ENCODE measurements around the gene SLC38A2. TPM values are rescaled to one million over a fixed set of nuclear protein-coding genes. Genes with fewer than 3 reads are reported as not detected.
A peak's percentile ranks its signal among the peaks of the same experiment; 100 is the strongest.
"Not testable (repeated sequence)": the region's sequence is repeated elsewhere in the genome, so short reads cannot be mapped to it uniquely, and the experiment has no call there.

Gene SLC38A2
- total RNA-seq, 1 experiment from 2014 or later, result 341 TPM

DNA sequence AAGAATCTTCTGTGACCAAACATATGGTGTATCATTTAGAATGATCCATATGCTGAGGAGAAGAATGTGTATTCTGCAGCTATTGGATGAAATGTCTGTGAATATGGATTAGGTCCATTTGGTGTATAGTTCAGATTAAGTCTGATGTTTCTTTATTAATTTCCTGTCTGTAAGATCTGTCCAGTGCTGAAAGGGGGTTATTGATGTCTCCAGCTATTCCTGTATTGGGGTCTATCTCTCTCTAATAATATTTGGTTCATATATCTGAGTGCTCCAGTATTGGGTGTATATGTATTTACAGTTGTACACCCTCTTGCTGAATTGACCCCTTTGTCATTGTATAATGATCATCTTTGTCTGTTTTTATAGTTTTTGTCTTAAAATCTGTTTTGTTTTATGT, 33.5 kb downstream of the SLC38A2 start:
- BruUV-seq (replicated peaks), result no TSS peak
- no peaks in the 10 kb centered on the region for H3K27me3 ChIP-seq (ENCODE audit: control insufficient read depth, insufficient read depth, low read length)
- TF ChIP-seq SIN3A (IDR thresholded peaks at IDR 0.05; ENCODE audit: borderline replicate concordance, insufficient read depth, low read depth, low read length) (no peak), POLR2AphosphoS5 (IDR thresholded peaks at IDR 0.05; ENCODE audit: low read depth, low read length) (no peak)
- TF ChIP-seq, protein P1, sequence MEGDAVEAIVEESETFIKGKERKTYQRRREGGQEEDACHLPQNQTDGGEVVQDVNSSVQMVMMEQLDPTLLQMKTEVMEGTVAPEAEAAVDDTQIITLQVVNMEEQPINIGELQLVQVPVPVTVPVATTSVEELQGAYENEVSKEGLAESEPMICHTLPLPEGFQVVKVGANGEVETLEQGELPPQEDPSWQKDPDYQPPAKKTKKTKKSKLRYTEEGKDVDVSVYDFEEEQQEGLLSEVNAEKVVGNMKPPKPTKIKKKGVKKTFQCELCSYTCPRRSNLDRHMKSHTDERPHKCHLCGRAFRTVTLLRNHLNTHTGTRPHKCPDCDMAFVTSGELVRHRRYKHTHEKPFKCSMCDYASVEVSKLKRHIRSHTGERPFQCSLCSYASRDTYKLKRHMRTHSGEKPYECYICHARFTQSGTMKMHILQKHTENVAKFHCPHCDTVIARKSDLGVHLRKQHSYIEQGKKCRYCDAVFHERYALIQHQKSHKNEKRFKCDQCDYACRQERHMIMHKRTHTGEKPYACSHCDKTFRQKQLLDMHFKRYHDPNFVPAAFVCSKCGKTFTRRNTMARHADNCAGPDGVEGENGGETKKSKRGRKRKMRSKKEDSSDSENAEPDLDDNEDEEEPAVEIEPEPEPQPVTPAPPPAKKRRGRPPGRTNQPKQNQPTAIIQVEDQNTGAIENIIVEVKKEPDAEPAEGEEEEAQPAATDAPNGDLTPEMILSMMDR (IDR thresholded peaks at IDR 0.05), result no peak
- TF ChIP-seq, protein P2, sequence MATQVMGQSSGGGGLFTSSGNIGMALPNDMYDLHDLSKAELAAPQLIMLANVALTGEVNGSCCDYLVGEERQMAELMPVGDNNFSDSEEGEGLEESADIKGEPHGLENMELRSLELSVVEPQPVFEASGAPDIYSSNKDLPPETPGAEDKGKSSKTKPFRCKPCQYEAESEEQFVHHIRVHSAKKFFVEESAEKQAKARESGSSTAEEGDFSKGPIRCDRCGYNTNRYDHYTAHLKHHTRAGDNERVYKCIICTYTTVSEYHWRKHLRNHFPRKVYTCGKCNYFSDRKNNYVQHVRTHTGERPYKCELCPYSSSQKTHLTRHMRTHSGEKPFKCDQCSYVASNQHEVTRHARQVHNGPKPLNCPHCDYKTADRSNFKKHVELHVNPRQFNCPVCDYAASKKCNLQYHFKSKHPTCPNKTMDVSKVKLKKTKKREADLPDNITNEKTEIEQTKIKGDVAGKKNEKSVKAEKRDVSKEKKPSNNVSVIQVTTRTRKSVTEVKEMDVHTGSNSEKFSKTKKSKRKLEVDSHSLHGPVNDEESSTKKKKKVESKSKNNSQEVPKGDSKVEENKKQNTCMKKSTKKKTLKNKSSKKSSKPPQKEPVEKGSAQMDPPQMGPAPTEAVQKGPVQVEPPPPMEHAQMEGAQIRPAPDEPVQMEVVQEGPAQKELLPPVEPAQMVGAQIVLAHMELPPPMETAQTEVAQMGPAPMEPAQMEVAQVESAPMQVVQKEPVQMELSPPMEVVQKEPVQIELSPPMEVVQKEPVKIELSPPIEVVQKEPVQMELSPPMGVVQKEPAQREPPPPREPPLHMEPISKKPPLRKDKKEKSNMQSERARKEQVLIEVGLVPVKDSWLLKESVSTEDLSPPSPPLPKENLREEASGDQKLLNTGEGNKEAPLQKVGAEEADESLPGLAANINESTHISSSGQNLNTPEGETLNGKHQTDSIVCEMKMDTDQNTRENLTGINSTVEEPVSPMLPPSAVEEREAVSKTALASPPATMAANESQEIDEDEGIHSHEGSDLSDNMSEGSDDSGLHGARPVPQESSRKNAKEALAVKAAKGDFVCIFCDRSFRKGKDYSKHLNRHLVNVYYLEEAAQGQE (IDR thresholded peaks at IDR 0.05; ENCODE audit: insufficient read depth in 1 of 2, low read depth in 2 of 2, low read length in 1 of 2), result peak in 1 of 2 experiments; percentile 63; a peak in 2 of 4 replicates
- no peak for ATAC-seq
- in situ Hi-C loops (cut with HindIII; ENCODE audit: low pct_unique_long_range_greater_than_20kb, low sequenced_read_pairs) (no loop called here), intact Hi-C loops (cut with micrococcal nuclease; ENCODE audit: unreplicated experiment) (no loop called here)
- no peaks in the 10 kb centered on the region for H3K9me3 ChIP-seq (ENCODE audit: control insufficient read depth, insufficient read depth, low read depth, low read length)
- CTCF ChIA-PET, result no interaction called here
- POLR2A ChIA-PET, result no interaction called here
- no peak overlapping the region for H3K27ac ChIP-seq (ENCODE audit: low read length)
- peaks cover 2% of the 10 kb centered on the region; the same call in 1 of the 2 replicates for H3K4me1 ChIP-seq (ENCODE audit: control insufficient read depth, insufficient read depth, low read length)
- H3K4me3 ChIP-seq (ENCODE audit: low read depth in 2 of 2, low read length in 2 of 2), result no peak overlapping the region
- DNase-seq (ENCODE audit: low read depth, low spot score), result no peak
- no peaks in the 10 kb centered on the region for H3K36me3 ChIP-seq (ENCODE audit: control insufficient read depth, insufficient read depth, low read length)

DNA sequence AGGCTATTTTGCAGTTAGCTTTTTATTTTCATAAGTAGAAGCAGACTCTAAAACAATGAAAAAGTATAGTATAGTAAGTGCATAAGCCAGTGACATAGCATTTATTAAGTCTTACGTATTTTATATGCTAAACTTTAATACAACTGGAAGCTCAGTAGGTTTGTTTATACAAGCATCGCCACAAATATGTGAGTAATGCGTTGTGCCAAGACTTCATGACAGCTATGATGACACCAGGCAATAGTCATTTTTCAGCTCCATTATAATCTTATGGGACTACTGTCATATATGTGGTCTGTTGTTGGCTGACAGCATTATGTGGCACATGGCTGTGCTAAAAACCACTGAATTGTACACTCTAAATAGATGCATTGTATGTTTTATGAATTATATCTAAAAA, 40.3 kb downstream of the SLC38A2 start:
- Histone ChIP-seq H3K4me1 (ENCODE audit: control insufficient read depth, insufficient read depth, low read length) (no peaks in the 10 kb centered on the region), H3K36me3 (ENCODE audit: control insufficient read depth, insufficient read depth, low read length) (no peaks in the 10 kb centered on the region), H3K27me3 (ENCODE audit: control insufficient read depth, insufficient read depth, low read length) (no peaks in the 10 kb centered on the region), H3K27ac (ENCODE audit: low read length) (no peak overlapping the region), H3K9me3 (ENCODE audit: control insufficient read depth, insufficient read depth, low read depth, low read length) (peaks cover 7% of the 10 kb centered on the region; the same call in 1 of the 2 replicates), H3K4me3 (ENCODE audit: low read depth in 2 of 2, low read length in 2 of 2) (no peak overlapping the region)
- in situ Hi-C loops (cut with HindIII; ENCODE audit: low pct_unique_long_range_greater_than_20kb, low sequenced_read_pairs) (no loop called here), intact Hi-C loops (cut with micrococcal nuclease; ENCODE audit: unreplicated experiment) (no loop called here)
- no peak for ATAC-seq
- ChIA-PET POLR2A (no interaction called here), CTCF (no interaction called here)
- BruUV-seq (replicated peaks), result no TSS peak
- TF ChIP-seq, protein P1 (IDR thresholded peaks at IDR 0.05), result no peak
- no peak for TF ChIP-seq TCF7L2 (IDR thresholded peaks at IDR 0.05; ENCODE audit: low read depth, low read length)
- TF ChIP-seq SIN3A (IDR thresholded peaks at IDR 0.05; ENCODE audit: borderline replicate concordance, insufficient read depth, low read depth, low read length), result no peak
- TF ChIP-seq, protein P2 (IDR thresholded peaks at IDR 0.05; ENCODE audit: insufficient read depth in 1 of 2, low read depth in 2 of 2, low read length in 1 of 2), result no peak
- TF ChIP-seq POLR2AphosphoS5 (IDR thresholded peaks at IDR 0.05; ENCODE audit: low read depth, low read length), result no peak
- DNase-seq (ENCODE audit: low read depth, low spot score), result no peak

DNA sequence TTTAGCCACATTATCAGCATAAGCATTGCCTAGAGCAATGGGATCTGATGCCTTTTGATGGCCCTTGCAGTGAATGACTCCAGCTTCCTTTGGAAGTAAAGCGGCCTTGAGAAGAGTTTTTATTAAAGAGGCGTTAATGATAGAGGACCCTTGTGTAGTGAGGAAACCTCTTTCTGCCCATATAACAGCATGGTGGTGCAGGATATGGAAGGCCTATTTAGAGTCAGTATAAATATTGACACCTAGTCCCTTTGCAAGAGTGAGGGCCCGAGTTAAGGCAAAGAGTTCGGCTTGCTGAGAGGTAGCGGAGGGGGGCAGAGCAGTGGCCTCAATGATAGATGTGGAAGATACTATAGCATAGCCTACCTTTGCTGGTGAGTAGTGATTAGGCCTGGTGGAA, 47.5 kb downstream of the SLC38A2 start:
- DNase-seq (ENCODE audit: low read depth, low spot score); POLR2A ChIA-PET; H3K4me3 ChIP-seq (ENCODE audit: low read depth in 2 of 2, low read length in 2 of 2); in situ Hi-C loops (cut with HindIII; ENCODE audit: low pct_unique_long_range_greater_than_20kb, low sequenced_read_pairs); H3K4me1 ChIP-seq (ENCODE audit: control insufficient read depth, insufficient read depth, low read length); BruUV-seq (replicated peaks); H3K36me3 ChIP-seq (ENCODE audit: control insufficient read depth, insufficient read depth, low read length); CTCF ChIA-PET; H3K9me3 ChIP-seq (ENCODE audit: control insufficient read depth, insufficient read depth, low read depth, low read length); H3K27me3 ChIP-seq (ENCODE audit: control insufficient read depth, insufficient read depth, low read length); intact Hi-C loops (cut with micrococcal nuclease; ENCODE audit: unreplicated experiment); H3K27ac ChIP-seq (ENCODE audit: low read length); ATAC-seq: not testable (repeated sequence)
